IMR-90 (cell line): ENCODE data around the gene CDH16. TPM values are rescaled to one million over a fixed set of nuclear protein-coding genes. Genes with fewer than 3 reads are reported as not detected.
A peak's percentile ranks its signal among the peaks of the same experiment; 100 is the strongest.

ENCODE experiments used
- ATAC-seq: fragments of 200-7000 bp; cut with Tn5 transposase; 2 replicates; pipeline ENCODE4 v1.9.1; 2020; ENCODE audit warnings: low read depth, mild to moderate bottlenecking, moderate library complexity
- BruUV-seq: library from RNA; stranded (reverse); fragments of 400-500 nt; replicated peaks from 2 replicates; lab custom pipeline; 2021; lab: Mats Ljungman, UMichigan
- CTCF ChIA-PET: fragments of 300-600 bp; formaldehyde crosslinking; extraction: SDS; loops from one replicate; lab custom pipeline; 2021; ENCODE audit warnings: antibody characterized with exemption; lab: Yijun Ruan, JAX
- POLR2A ChIA-PET: fragments of 300-600 bp; sonication (Branson Sonifier 250); formaldehyde crosslinking; loops from one replicate; lab custom pipeline; 2022; ENCODE audit warnings: antibody characterized with exemption; ENCODE audit not compliant: unreplicated experiment; lab: Charles Lee
- DNase-seq: peaks from one replicate; pipeline ENCODE4 v3.0.0; 2013
- H2AFZ ChIP-seq: replicated peaks from 2 replicates; pipeline ENCODE3; 2013; ENCODE audit warnings: low read length, mild to moderate bottlenecking; ENCODE audit not compliant: poor library complexity
- H2AK5ac ChIP-seq: 2 replicates; pipeline ENCODE4 v1.6.1; 2013; ENCODE audit warnings: low read depth, low read length, inconsistent platforms
- H2AK9ac ChIP-seq: replicated peaks from 2 replicates; pipeline ENCODE3; 2013; ENCODE audit warnings: mild to moderate bottlenecking, low read depth, low read length, moderate library complexity; ENCODE audit not compliant: poor library complexity
- H2BK120ac ChIP-seq: 2 replicates; pipeline ENCODE4 v1.6.1; 2013; ENCODE audit warnings: low read depth, low read length, inconsistent platforms
- H2BK15ac ChIP-seq: 3 replicates; pipeline ENCODE4 v1.6.1; 2013; ENCODE audit warnings: low read depth, low read length, inconsistent platforms
- H2BK20ac ChIP-seq: 2 replicates; pipeline ENCODE4 v1.6.1; 2013; ENCODE audit warnings: low read depth, mild to moderate bottlenecking, inconsistent platforms, low read length, moderate library complexity
- H2BK5ac ChIP-seq: 2 replicates; pipeline ENCODE4 v1.6.1; 2013; ENCODE audit warnings: mild to moderate bottlenecking, low read depth, low read length, inconsistent platforms; ENCODE audit not compliant: poor library complexity, severe bottlenecking
- H3K14ac ChIP-seq: replicated peaks from 2 replicates; pipeline ENCODE4 v1.6.1; 2013; ENCODE audit warnings: low read depth, low read length, inconsistent platforms
- H3K18ac ChIP-seq: 2 replicates; pipeline ENCODE4 v1.6.1; 2013; ENCODE audit warnings: low read depth, low read length, control low read depth
- H3K23ac ChIP-seq: 2 replicates; pipeline ENCODE4 v1.6.1; 2013; ENCODE audit warnings: low read depth, low read length, inconsistent platforms
- H3K27ac ChIP-seq: 2 replicates; pipeline ENCODE4 v1.5.1; 2013; ENCODE audit warnings: mild to moderate bottlenecking, control low read depth, low read length; ENCODE audit not compliant: insufficient read depth
- H3K27me3 ChIP-seq: 2 replicates; pipeline ENCODE4 v1.6.1; 2013; ENCODE audit warnings: low read length; ENCODE audit not compliant: control insufficient read depth, insufficient read depth
- H3K36me3 ChIP-seq: 2 replicates; pipeline ENCODE4 v1.6.1; 2013; ENCODE audit warnings: low read length, mixed read lengths; ENCODE audit not compliant: control insufficient read depth, insufficient read depth
- H3K4ac ChIP-seq: 2 replicates; pipeline ENCODE4 v1.6.1; 2013; ENCODE audit warnings: low read depth, low read length, inconsistent platforms
- H3K4me1 ChIP-seq: 2 replicates; pipeline ENCODE4 v1.6.1; 2013; ENCODE audit warnings: low read length, mixed read lengths; ENCODE audit not compliant: control insufficient read depth, insufficient read depth
- H3K4me2 ChIP-seq: 2 replicates; pipeline ENCODE4 v1.6.1; 2013; ENCODE audit warnings: low read depth, mild to moderate bottlenecking, control low read depth, low read length, moderate library complexity
- H3K4me3 ChIP-seq: 2 replicates; pipeline ENCODE4 v1.5.1; 2013; ENCODE audit warnings: low read depth, mild to moderate bottlenecking, control low read depth, low read length, moderate library complexity; ENCODE audit not compliant: insufficient read depth
- H3K56ac ChIP-seq: 2 replicates; pipeline ENCODE4 v1.6.1; 2013; ENCODE audit warnings: low read length, inconsistent platforms; ENCODE audit not compliant: insufficient read depth; ENCODE audit errors: extremely low read depth
- H3K79me1 ChIP-seq, 2 experiments: 2 replicates each; pipeline ENCODE4 v1.6.1; 2013; ENCODE audit warnings: low read length in 2 of 2, inconsistent platforms in 1 of 2, low read depth in 1 of 2
- H3K9ac ChIP-seq: 2 replicates; pipeline ENCODE4 v1.6.1; 2013; ENCODE audit warnings: low read depth, low read length, control low read depth
- H3K9me1 ChIP-seq: 2 replicates; pipeline ENCODE4 v1.6.1; 2013; ENCODE audit warnings: low read length, inconsistent platforms; ENCODE audit not compliant: insufficient read depth
- H3K9me3 ChIP-seq: 2 replicates; pipeline ENCODE4 v1.6.1; 2013; ENCODE audit warnings: low read length; ENCODE audit not compliant: control insufficient read depth, insufficient read depth
- H4K20me1 ChIP-seq: 2 replicates; pipeline ENCODE4 v1.6.1; 2013; ENCODE audit warnings: low read length, inconsistent platforms; ENCODE audit not compliant: insufficient read depth
- H4K5ac ChIP-seq: 2 replicates; pipeline ENCODE4 v1.6.1; 2013; ENCODE audit warnings: mild to moderate bottlenecking, low read depth, low read length, control low read depth
- H4K8ac ChIP-seq, 2 experiments: 2 replicates each; pipeline ENCODE4 v1.6.1; 2013; ENCODE audit warnings: low read depth in 2 of 2, low read length in 2 of 2, control low read depth in 1 of 2, inconsistent platforms in 1 of 2
- H4K91ac ChIP-seq: 2 replicates; pipeline ENCODE4 v1.6.1; 2013; ENCODE audit warnings: low read depth, low read length, inconsistent platforms; ENCODE audit not compliant: insufficient read depth
- BHLHE40 ChIP-seq: fragments of 150-350 bp; IDR thresholded peaks from 2 replicates; pipeline ENCODE4 v1.6.1; 2016; ENCODE audit warnings: mild to moderate bottlenecking, low read depth, low read length
- CEBPB ChIP-seq: IDR thresholded peaks from 2 replicates; pipeline ENCODE4 v1.6.1; 2012; ENCODE audit warnings: low read depth, low read length, improper control_type of control experiment
- FOS ChIP-seq: fragments of 150-350 bp; IDR thresholded peaks from 2 replicates; pipeline ENCODE4 v1.6.1; 2016; ENCODE audit warnings: low read depth, low read length
- MAFK ChIP-seq: IDR thresholded peaks from 2 replicates; pipeline ENCODE4 v1.6.1; 2012; ENCODE audit warnings: low read depth, low read length, improper control_type of control experiment
- MAZ ChIP-seq: IDR thresholded peaks from 2 replicates; pipeline ENCODE4 v1.6.1; 2012; ENCODE audit warnings: low read depth, mild to moderate bottlenecking, low read length, improper control_type of control experiment, moderate library complexity, borderline replicate concordance
- MXI1 ChIP-seq: IDR thresholded peaks from 2 replicates; pipeline ENCODE4 v1.6.1; 2012; ENCODE audit warnings: low read depth, mild to moderate bottlenecking, low read length, moderate library complexity, borderline replicate concordance
- NFE2L2 ChIP-seq: fragments of 150-350 bp; IDR thresholded peaks from 2 replicates; pipeline ENCODE4 v1.6.1; 2016; ENCODE audit warnings: low read depth, mild to moderate bottlenecking, low read length
- POLR2A ChIP-seq: IDR thresholded peaks from 2 replicates; pipeline ENCODE4 v1.6.1; 2012; ENCODE audit warnings: mild to moderate bottlenecking, low read depth, low read length
- RAD21 ChIP-seq: IDR thresholded peaks from 2 replicates; pipeline ENCODE4 v1.6.1; 2012; ENCODE audit warnings: low read length, improper control_type of control experiment
- RFX5 ChIP-seq: IDR thresholded peaks from 2 replicates; pipeline ENCODE4 v1.8.0; 2012; ENCODE audit warnings: low read depth, mild to moderate bottlenecking, low read length, moderate library complexity
- SMC3 ChIP-seq: fragments of 150-350 bp; IDR thresholded peaks from 2 replicates; pipeline ENCODE4 v1.6.1; 2016; ENCODE audit warnings: low read depth, mild to moderate bottlenecking, antibody characterized with exemption, low read length, moderate library complexity
- WGBS, 2 experiments: methylation state at CpG; one replicate each; pipeline versions ENCODE4 v1.1.5 to v1.1.7; 2013; ENCODE audit warnings: missing lambda C conversion rate in 2 of 2; ENCODE audit not compliant: insufficient read length in 1 of 2; ENCODE audit errors: extremely low coverage in 2 of 2; 5-methylcytosine and 5-hydroxymethylcytosine counted together
- dilution Hi-C: fragments of 300-500 bp; cut with HindIII; formaldehyde crosslinking; loops from one replicate; pipeline ENCODE4 v1.14.3; 2018; ENCODE audit warnings: low sequenced_read_pairs; ENCODE audit not compliant: unreplicated experiment
- in situ Hi-C: fragments of 300-500 bp; cut with MboI; formaldehyde crosslinking; loops from 3 replicates; pipeline ENCODE4 v1.14.3; 2019; ENCODE audit warnings: low sequenced_read_pairs, inconsistent platforms, mixed read lengths
- intact Hi-C: fragments of 100-400 bp; cut with micrococcal nuclease; formaldehyde crosslinking; loops from 2 replicates; pipeline ENCODE4 v1.10.0; 2022
- polyA plus RNA-seq, 3 experiments: library from polyadenylated mRNA; depleted of rRNA; stranded (reverse); fragments of >200 nt; gene quantifications; 2 replicates each; pipeline ENCODE4 v1.2.3, GENCODE V29; 2012; ENCODE audit warnings: low replicate concordance in 1 of 3
- total RNA-seq: library from RNA; depleted of rRNA; stranded (reverse); fragments of >200 nt; gene quantifications from 2 replicates; pipeline ENCODE4 v1.2.3, GENCODE V29; 2012
- TF ChIP-seq, protein P1 (sequence below): fragments of 150-350 bp; IDR thresholded peaks from 2 replicates; pipeline ENCODE4 v1.6.1; 2017; ENCODE audit warnings: mild to moderate bottlenecking, antibody characterized with exemption, low read length, low read depth
- TF ChIP-seq, protein P2 (sequence below): conservative IDR thresholded peaks from 2 replicates; pipeline ENCODE4 v1.5.1; 2012; ENCODE audit warnings: mild to moderate bottlenecking, low read depth, low read length, improper control_type of control experiment
- TF ChIP-seq, protein P3 (sequence below): fragments of 150-350 bp; IDR thresholded peaks from 2 replicates; pipeline ENCODE4 v1.6.1; 2016; ENCODE audit warnings: low read depth, mild to moderate bottlenecking, low read length, moderate library complexity, borderline replicate concordance

The CDH16 gene
- total and polyA plus RNA-seq, 2 of the 4 experiments (the other 2 are of a cell fraction), result not detected

DNA sequence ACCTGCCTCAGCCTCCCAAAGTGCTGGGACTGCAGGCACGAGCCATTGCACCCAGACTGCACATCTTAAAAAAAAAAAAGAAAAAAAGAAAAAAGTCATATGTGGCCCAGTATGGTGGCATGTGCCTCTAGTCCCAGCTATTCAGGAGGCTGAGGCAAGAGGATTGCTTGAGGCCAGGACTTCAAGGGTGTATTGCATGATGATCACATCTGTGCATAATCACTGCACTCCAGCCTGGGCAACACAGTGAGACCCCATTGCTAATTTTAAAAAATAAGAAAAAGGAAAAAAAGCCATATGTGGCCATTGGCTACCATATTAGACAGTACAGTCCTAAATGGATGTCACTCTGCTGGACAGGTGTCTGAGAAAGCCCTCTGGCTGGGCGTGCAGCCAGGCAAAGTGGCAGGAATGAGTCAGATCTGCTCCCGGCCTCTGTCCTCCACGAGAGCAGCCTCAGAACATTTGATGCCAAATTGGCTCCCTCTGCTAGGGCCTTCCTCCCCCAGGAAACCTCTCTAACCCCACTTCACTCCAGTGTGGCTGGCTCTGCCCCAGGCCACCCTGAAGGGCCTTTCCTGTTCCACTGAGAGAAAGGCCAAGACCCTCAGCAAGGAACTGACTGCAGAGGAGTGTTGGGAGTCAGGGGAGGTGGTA, 59.8 kb downstream of the CDH16 start:
- Histone ChIP-seq H3K4ac (no peak overlapping the region), H3K23ac (no peak overlapping the region), H2BK5ac (no peak overlapping the region), H4K20me1 (peaks cover 4% of the 10 kb centered on the region; the same call in 1 of the 2 replicates), H3K27ac (no peak overlapping the region), H2AFZ (no peak overlapping the region), H3K4me3 (no peak overlapping the region), H2AK9ac (no peak overlapping the region), H3K36me3 (no peaks in the 10 kb centered on the region), H4K8ac (no peak overlapping the region), H4K5ac (no peak overlapping the region), H3K79me1 (no peaks in the 10 kb centered on the region), H3K56ac (no peak overlapping the region), H2BK120ac (no peak overlapping the region), H2AK5ac (no peak overlapping the region), H3K18ac (no peak overlapping the region), H3K9ac (no peak overlapping the region), H2BK15ac (no peak overlapping the region), H3K4me2 (no peak overlapping the region), H3K27me3 (peaks cover 6% of the 10 kb centered on the region), H4K91ac (no peak overlapping the region), H3K9me1 (no peaks in the 10 kb centered on the region), H3K9me3 (no peaks in the 10 kb centered on the region), H3K14ac (no peak overlapping the region), H3K4me1 (no peaks in the 10 kb centered on the region), H2BK20ac (no peak overlapping the region)
- intact Hi-C loops, result no loop called here
- ATAC-seq, result peak; percentile 60; the same call in 1 of the 2 replicates
- TF ChIP-seq CEBPB (no peak), FOS (no peak), SMC3 (no peak), MXI1 (no peak), BHLHE40 (no peak), MAFK (no peak), MAZ (no peak), POLR2A (no peak), NFE2L2 (no peak), RFX5 (no peak), RAD21 (no peak)
- TF ChIP-seq, protein P1, sequence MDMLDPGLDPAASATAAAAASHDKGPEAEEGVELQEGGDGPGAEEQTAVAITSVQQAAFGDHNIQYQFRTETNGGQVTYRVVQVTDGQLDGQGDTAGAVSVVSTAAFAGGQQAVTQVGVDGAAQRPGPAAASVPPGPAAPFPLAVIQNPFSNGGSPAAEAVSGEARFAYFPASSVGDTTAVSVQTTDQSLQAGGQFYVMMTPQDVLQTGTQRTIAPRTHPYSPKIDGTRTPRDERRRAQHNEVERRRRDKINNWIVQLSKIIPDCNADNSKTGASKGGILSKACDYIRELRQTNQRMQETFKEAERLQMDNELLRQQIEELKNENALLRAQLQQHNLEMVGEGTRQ, result no peak
- TF ChIP-seq, protein P2, sequence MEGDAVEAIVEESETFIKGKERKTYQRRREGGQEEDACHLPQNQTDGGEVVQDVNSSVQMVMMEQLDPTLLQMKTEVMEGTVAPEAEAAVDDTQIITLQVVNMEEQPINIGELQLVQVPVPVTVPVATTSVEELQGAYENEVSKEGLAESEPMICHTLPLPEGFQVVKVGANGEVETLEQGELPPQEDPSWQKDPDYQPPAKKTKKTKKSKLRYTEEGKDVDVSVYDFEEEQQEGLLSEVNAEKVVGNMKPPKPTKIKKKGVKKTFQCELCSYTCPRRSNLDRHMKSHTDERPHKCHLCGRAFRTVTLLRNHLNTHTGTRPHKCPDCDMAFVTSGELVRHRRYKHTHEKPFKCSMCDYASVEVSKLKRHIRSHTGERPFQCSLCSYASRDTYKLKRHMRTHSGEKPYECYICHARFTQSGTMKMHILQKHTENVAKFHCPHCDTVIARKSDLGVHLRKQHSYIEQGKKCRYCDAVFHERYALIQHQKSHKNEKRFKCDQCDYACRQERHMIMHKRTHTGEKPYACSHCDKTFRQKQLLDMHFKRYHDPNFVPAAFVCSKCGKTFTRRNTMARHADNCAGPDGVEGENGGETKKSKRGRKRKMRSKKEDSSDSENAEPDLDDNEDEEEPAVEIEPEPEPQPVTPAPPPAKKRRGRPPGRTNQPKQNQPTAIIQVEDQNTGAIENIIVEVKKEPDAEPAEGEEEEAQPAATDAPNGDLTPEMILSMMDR, result no peak
- TF ChIP-seq, protein P3, sequence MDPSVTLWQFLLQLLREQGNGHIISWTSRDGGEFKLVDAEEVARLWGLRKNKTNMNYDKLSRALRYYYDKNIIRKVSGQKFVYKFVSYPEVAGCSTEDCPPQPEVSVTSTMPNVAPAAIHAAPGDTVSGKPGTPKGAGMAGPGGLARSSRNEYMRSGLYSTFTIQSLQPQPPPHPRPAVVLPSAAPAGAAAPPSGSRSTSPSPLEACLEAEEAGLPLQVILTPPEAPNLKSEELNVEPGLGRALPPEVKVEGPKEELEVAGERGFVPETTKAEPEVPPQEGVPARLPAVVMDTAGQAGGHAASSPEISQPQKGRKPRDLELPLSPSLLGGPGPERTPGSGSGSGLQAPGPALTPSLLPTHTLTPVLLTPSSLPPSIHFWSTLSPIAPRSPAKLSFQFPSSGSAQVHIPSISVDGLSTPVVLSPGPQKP, result no peak
- in situ Hi-C loops, result no loop called here
- CTCF ChIA-PET, result interaction anchor here (0.7 kb wide), 1 partner anchor 100 kb away, joined by 3 read pairs; no protein-coding TSS in a partner anchor
- WGBS, 2 experiments, result no CpG with 5 or more reads among the region's 4 CpGs
- no TSS peak for BruUV-seq
- POLR2A ChIA-PET, result no interaction called here
- dilution Hi-C loops, result no loop called here
- DNase-seq, result peak; percentile 49
